Prostate gland (tissue), 2 donors: ENCODE data around the gene PRSS8. TPM values are rescaled to one million over a fixed set of nuclear protein-coding genes. Genes with fewer than 3 reads are reported as not detected.
A peak's percentile ranks its signal among the peaks of the same experiment; 100 is the strongest.

Experiments used
- DNase-seq: peaks from one replicate; pipeline ENCODE4 v3.0.0-alpha.2; 2019; ENCODE audit warnings: low spot score
- H3K27ac ChIP-seq, 2 donors: fragments of 200-600 bp; sonication (generic); 2 replicates each; pipeline ENCODE4 v1.5.1; 2017 to 2019
- H3K27me3 ChIP-seq: fragments of 200-600 bp; sonication (generic); replicated peaks from 2 replicates; pipeline ENCODE4 v1.5.1; 2019; ENCODE audit not compliant: insufficient read depth
- H3K36me3 ChIP-seq, 2 donors: fragments of 200-600 bp; sonication (generic); 1 replicate in 1 of 2; 2 replicates in 1 of 2; pipeline versions ENCODE4 v1.5.1 to v1.8.1; 2017 to 2019
- H3K4me1 ChIP-seq: fragments of 200-600 bp; sonication (generic); replicated peaks from 2 replicates; pipeline ENCODE4 v1.5.1; 2019
- H3K4me3 ChIP-seq, 2 donors: fragments of 200-600 bp; sonication (generic); 2 replicates each; pipeline ENCODE4 v1.5.1; 2017 to 2019
- H3K9me3 ChIP-seq: fragments of 200-600 bp; sonication (generic); 2 replicates; pipeline ENCODE4 v1.5.1; 2017
- CTCF ChIP-seq, 4 experiments: fragments of 200-600 bp in 2 of 4; fragments of 450-650 bp in 2 of 4; sonication (generic) in 2 of 4; IDR thresholded peaks; 1 replicate in 3 of 4; 2 replicates in 1 of 4; pipeline ENCODE4 v1.5.1; 2016 to 2019; ENCODE audit warnings: antibody characterized with exemption in 4 of 4, mild to moderate bottlenecking in 2 of 4, moderate library complexity in 2 of 4
- POLR2A ChIP-seq: fragments of 450-650 bp; IDR thresholded peaks from one replicate; pipeline ENCODE4 v1.6.1; 2016; ENCODE audit warnings: antibody characterized with exemption, mild to moderate bottlenecking
- POLR2AphosphoS5 ChIP-seq: sonication (generic); formaldehyde crosslinking; IDR thresholded peaks from one replicate; pipeline ENCODE4 v1.6.1; 2017; ENCODE audit warnings: antibody characterized with exemption
- WGBS: methylation state at CpG from one replicate; pipeline ENCODE4 v1.1.5; 2018; 5-methylcytosine and 5-hydroxymethylcytosine counted together
- intact Hi-C: fragments of 100-400 bp; cut with DNase I; formaldehyde crosslinking; loops from one replicate; pipeline ENCODE4 v1.14.2; 2022
- total RNA-seq, 2 donors: library from RNA; depleted of rRNA; stranded (reverse); fragments of >200 nt; gene quantifications; one replicate each; pipeline ENCODE4 v1.1.0, GENCODE V29; 2016

The PRSS8 gene
- total RNA-seq, 2 donors from 2014 or later = 29.9 to 118 TPM

GRCh38 chr16:31134091-31134571 is 1.4 kb downstream of the PRSS8 start:
- no peak for DNase-seq
- intact Hi-C loops = no loop called here
- 22% methylated on average over 5 of the region's 5 CpGs for WGBS
- TF ChIP-seq CTCF (IDR thresholded peaks at IDR 0.05) = no peak
- no peak for TF ChIP-seq POLR2AphosphoS5
- TF ChIP-seq POLR2A = no peak
- Histone ChIP-seq H3K36me3 (no peaks in the 10 kb centered on the region), H3K27ac (peak overlapping the region; percentile 92 to 94), H3K9me3 (no peaks in the 10 kb centered on the region), H3K4me1 (peaks cover 24% of the 10 kb centered on the region), H3K27me3 (no peaks in the 10 kb centered on the region), H3K4me3 (peak overlapping the region; percentile 62 to 69)

GRCh38 chr16:31133046-31133501 is 2.5 kb downstream of the PRSS8 start:
- Histone ChIP-seq H3K36me3 (no peaks in the 10 kb centered on the region), H3K9me3 (no peaks in the 10 kb centered on the region), H3K27me3 (no peaks in the 10 kb centered on the region), H3K4me1 (peaks cover 31% of the 10 kb centered on the region), H3K27ac (peak overlapping the region; percentile 92 to 94), H3K4me3 (no peak overlapping the region)
- TF ChIP-seq CTCF (IDR thresholded peaks at IDR 0.05) = no peak
- no peak for TF ChIP-seq POLR2A
- no peak for TF ChIP-seq POLR2AphosphoS5
- intact Hi-C loops = no loop called here
- DNase-seq = no peak
- WGBS = 84% methylated on average over 6 of the region's 6 CpGs

GRCh38 chr16:31132303-31132979 is 3.1 kb downstream of the PRSS8 start:
- H3K36me3 ChIP-seq = peaks cover 0 to 1% of the 10 kb centered on the region in 2 donors
- no peaks in the 10 kb centered on the region for H3K27me3 ChIP-seq
- no peaks in the 10 kb centered on the region for H3K9me3 ChIP-seq
- TF ChIP-seq POLR2AphosphoS5 (no peak), POLR2A (no peak)
- DNase-seq = no peak
- H3K4me3 ChIP-seq = no peak overlapping the region
- 65% methylated on average over 20 of the region's 20 CpGs for WGBS
- intact Hi-C loops = no loop called here
- peak overlapping the region; percentile 92 to 94 for H3K27ac ChIP-seq
- H3K4me1 ChIP-seq = peaks cover 36% of the 10 kb centered on the region

- H3K27me3 ChIP-seq = no peaks in the 10 kb centered on the region
- no peak overlapping the region for H3K4me3 ChIP-seq
- WGBS = 54% methylated on average over 4 of the region's 5 CpGs
- H3K36me3 ChIP-seq = peaks cover 0 to 4% of the 10 kb centered on the region in 2 donors
- DNase-seq = no peak
- peak overlapping the region; percentile 92 to 94 for H3K27ac ChIP-seq
- no peaks in the 10 kb centered on the region for H3K9me3 ChIP-seq
- H3K4me1 ChIP-seq = peaks cover 38% of the 10 kb centered on the region
- TF ChIP-seq POLR2AphosphoS5 (no peak), POLR2A (no peak), CTCF (IDR thresholded peaks at IDR 0.05) (no peak)
- intact Hi-C loops = no loop called here
Measured at GRCh38 chr16:31131841-31132271, 3.7 kb downstream of the PRSS8 start.

GRCh38 chr16:31131416-31131815 is 4.1 kb downstream of the PRSS8 start:
- intact Hi-C loops = no loop called here
- no peak for DNase-seq
- Histone ChIP-seq H3K27me3 (no peaks in the 10 kb centered on the region), H3K4me3 (no peak overlapping the region), H3K27ac (peak overlapping the region; percentile 92 to 94), H3K36me3 (peaks cover 0 to 4% of the 10 kb centered on the region in 2 donors), H3K4me1 (peaks cover 38% of the 10 kb centered on the region), H3K9me3 (no peaks in the 10 kb centered on the region)
- TF ChIP-seq POLR2A = no peak
- WGBS = 63% methylated on average over 11 of the region's 11 CpGs

- Histone ChIP-seq H3K9me3 (no peaks in the 10 kb centered on the region), H3K4me1 (peaks cover 35% of the 10 kb centered on the region), H3K27ac (peak overlapping the region; percentile 92 to 94), H3K4me3 (no peak overlapping the region), H3K36me3 (peaks cover 0 to 4% of the 10 kb centered on the region in 2 donors), H3K27me3 (no peaks in the 10 kb centered on the region)
- TF ChIP-seq CTCF (IDR thresholded peaks at IDR 0.05) (no peak), POLR2AphosphoS5 (peak; percentile 82), POLR2A (no peak)
- intact Hi-C loops = no loop called here
- 50% methylated on average over 6 of the region's 6 CpGs for WGBS
- DNase-seq = peak; percentile 91
Measured at GRCh38 chr16:31130899-31131298, 4.6 kb downstream of the PRSS8 start.
